Heart left ventricle (tissue), 16 donors: Measurements from ENCODE around the gene CARS2. TPM values are rescaled to one million over a fixed set of nuclear protein-coding genes. Genes with fewer than 3 reads are reported as not detected.

Source experiments
- ATAC-seq, 4 donors: fragments of 200-7000 bp; cut with Tn5 transposase; one replicate each; pipeline ENCODE4 v1.9.1; 2020 to 2022; ENCODE audit warnings: moderate library complexity in 4 of 4, mild to moderate bottlenecking in 3 of 4, moderate number of reproducible peaks in 1 of 4
- DNase-seq, 5 donors: peaks; one replicate each; pipeline ENCODE4 v3.0.0-alpha.2; 2020
- H3K27ac ChIP-seq, 12 donors: fragments of 200-600 bp; sonication (generic) in 4 of 12; one replicate each; pipeline versions ENCODE4 v1.5.0 to v1.8.0; 2016 to 2022; ENCODE audit warnings: mild to moderate bottlenecking in 2 of 12
- H3K27me3 ChIP-seq, 9 donors: fragments of 200-600 bp; sonication (generic) in 2 of 9; one replicate each; pipeline versions ENCODE4 v1.5.1 to v1.8.0; 2016 to 2022; ENCODE audit warnings: mild to moderate bottlenecking in 3 of 9
- H3K36me3 ChIP-seq, 9 donors: fragments of 200-600 bp; sonication (generic) in 2 of 9; one replicate each; pipeline versions ENCODE4 v1.5.0 to v1.8.0; 2018 to 2022; ENCODE audit warnings: mild to moderate bottlenecking in 2 of 9
- H3K4me1 ChIP-seq, 12 donors: fragments of 200-600 bp; sonication (generic) in 4 of 12; one replicate each; pipeline versions ENCODE4 v1.5.0 to v1.8.0; 2016 to 2022; ENCODE audit warnings: mild to moderate bottlenecking in 3 of 12
- H3K4me3 ChIP-seq, 12 donors: fragments of 200-600 bp; sonication (generic) in 4 of 12; one replicate each; pipeline versions ENCODE4 v1.5.0 to v1.8.0; 2017 to 2022; ENCODE audit warnings: mild to moderate bottlenecking in 9 of 12, moderate library complexity in 4 of 12
- H3K9me3 ChIP-seq, 12 donors: fragments of 200-600 bp; sonication (generic) in 4 of 12; one replicate each; pipeline versions ENCODE4 v1.5.0 to v1.8.0; 2016 to 2022; ENCODE audit warnings: mild to moderate bottlenecking in 1 of 12
- CTCF ChIP-seq, 12 donors: fragments of 200-600 bp; sonication (generic) in 4 of 12; IDR thresholded peaks; one replicate each; pipeline versions ENCODE4 v1.5.0 to v1.8.0; 2018 to 2022; ENCODE audit warnings: antibody characterized with exemption in 12 of 12, mild to moderate bottlenecking in 5 of 12
- POLR2A ChIP-seq, 2 donors: fragments of 450-650 bp; IDR thresholded peaks; one replicate each; pipeline ENCODE4 v1.6.1; 2017; ENCODE audit warnings: antibody characterized with exemption in 2 of 2, mild to moderate bottlenecking in 2 of 2, moderate library complexity in 2 of 2
- whole genome bisulfite sequencing, 4 donors: extraction: QIAGEN DNeasy Blood & Tissue Kit in 2 of 4; methylation state at CpG; one replicate each; pipeline versions ENCODE4 v1.1.5 to v1.1.7; 2013 to 2018; 5-methylcytosine and 5-hydroxymethylcytosine counted together
- intact Hi-C, 10 donors: fragments of 100-400 bp; cut with DNase I; formaldehyde crosslinking; loops; one replicate each; pipeline versions ENCODE4 v1.11.1 to v1.14.2; 2022
- long read RNA-seq, 3 donors: library from polyadenylated mRNA; unstranded; transcript quantifications; one replicate each; pipeline ENCODE4 v2.0.0, GENCODE V29; 2020 to 2021
- polyA plus RNA-seq, 2 donors: library from polyadenylated mRNA; stranded (reverse); fragments of 200-250 nt; gene quantifications; one replicate each; pipeline ENCODE4 v1.2.3, GENCODE V29; 2013
- total RNA-seq, 9 donors: library from RNA; depleted of rRNA in 2 of 9; stranded (reverse); fragments of >200 nt in 2 of 9; fragmentation: NEBNext Ultra II Directional in 3 of 9; extraction: Animal tissue kit (Norgen Biotek cat#: 25700) in 3 of 9; gene quantifications; one replicate each; pipeline versions ENCODE4 v1.1.0 to v1.2.4, GENCODE V29; 2016 to 2023
- donor health status: ischemic (EF 13 %, LVEDD 7.1; RV severe dilation, severe dysfunction).
- donor health status: healthy with polysubstance abuse.
- donor health status: DM: no; HTN: yes; CAD: no.
- donor health status: DM: no; HTN: no; CAD: no.
- donor health status: ischemic (EF 25% LVEDD 6.9; RV normal size, moderate dysfunction).
- donor health status: ischemic (EF 25% LVEDD 5.7; RV mildly dilated, moderate dysfunction).
- donor health status: healthy.
- donor health status: DM: yes; HTN: yes; CAD: no.
- donor health status: ischemic (EF 35%, LVEDD 5.7; RV mildly dilated, moderate dysfunction).
- donor health status: nonischemic (EF 11% LVEDD 7.7; RV severe dilation, severe dysfunction).
- donor health status: DM: yes; HTN: yes; CAD: no.
- donor health status: PGD.
- donor health status: ischemic (EF 29% LVEDD 5.4; RV normal size, mild dysfunction).
- donor health status: nonischemic (EF 23%, LVEDD 6.1; RV moderate dilation, normal function).

The CARS2 gene
- total RNA-seq: 10 to 100 TPM; 35.4 to 48.4 (median 43.5) TPM
- 10 to 100 TPM; 72.4 to 78.5 TPM for polyA plus RNA-seq
- long read RNA-seq, donor 1, transcript CARS2-201 (15 exons, 1,879 nt): major isoform, 80 of 104 reads
- long read RNA-seq, donor 1, partial matches to known transcripts: 7 of 104 reads
- long read RNA-seq, donor 1, other reads (novel, unspliced or antisense): 14 of 104 reads
- long read RNA-seq, donor 2, partial matches to known transcripts: 3 of 7 reads
- long read RNA-seq, donor 2, other reads (novel, unspliced or antisense): 4 of 7 reads
- long read RNA-seq, donor 3, transcript CARS2-201 (15 exons, 1,879 nt): major isoform, 66 of 78 reads
- long read RNA-seq, donor 3, partial matches to known transcripts: 4 of 78 reads
- long read RNA-seq, donor 3, other reads (novel, unspliced or antisense): 5 of 78 reads

- intact Hi-C loops: loop anchor here in 6 of 10 donors (1.0 to 10.0 kb wide), 6 partner anchors 9 to 209 kb away; partner anchors contain the start of genes NAXD (in 3 of the 6) and ANKRD10 (in 1 of the 6)
- peak within 1 kb of the TSS; percentile 34 to 92 (median 78) for H3K4me3 ChIP-seq
- 0 to 1% (median 0%) methylated on average over 16 to 80 of the region's 80 CpGs for WGBS, 4 donors
- H3K4me1 ChIP-seq: peaks cover 4 to 35% (median 16%) of the 10 kb centered on the region in 12 donors
- no peaks in the 10 kb centered on the region for H3K9me3 ChIP-seq
- H3K27ac ChIP-seq: peak within 1 kb of the TSS; percentile 59 to 100 (median 82)
- TF ChIP-seq POLR2A (IDR thresholded peaks at IDR 0.05): peak in 1 of 2 donors; percentile 59
- TF ChIP-seq CTCF (IDR thresholded peaks at IDR 0.05): peak in 7 of 12 donors; percentile 12 to 36 (median 23)
- DNase-seq: peak; percentile 94 to 98 (median 96)
- ATAC-seq: peak; percentile 96 to 99 (median 98)
- no peaks in the 10 kb centered on the region for H3K27me3 ChIP-seq
- peaks cover 0 to 29% (median 19%) of the 10 kb centered on the region in 9 donors for H3K36me3 ChIP-seq
Observed at GRCh38 chr13:110705826-110706569, at the start of gene CARS2. Gene CARS2 (minus strand): TSS chr13:110706116. CDS start chr13:110706093, 23 bp downstream.

- ATAC-seq: no peak
Observed at GRCh38 chr13:110748271-110748670, 42.4 kb upstream of the CARS2 start.

GRCh38 chr13:110746438-110746837 lies 40.5 kb upstream of the CARS2 start:
- ATAC-seq: no peak
- 77 to 83% (median 80%) methylated on average over 1 of the region's 1 CpG for WGBS, 4 donors
- intact Hi-C loops: no loop called here
- Histone ChIP-seq H3K4me1 (no peaks in the 10 kb centered on the region), H3K27ac (no peak overlapping the region), H3K9me3 (peaks cover 0 to 17% (median 0%) of the 10 kb centered on the region in 12 donors), H3K4me3 (no peak overlapping the region), H3K27me3 (no peaks in the 10 kb centered on the region), H3K36me3 (no peaks in the 10 kb centered on the region)
- no peak for DNase-seq
- TF ChIP-seq POLR2A (IDR thresholded peaks at IDR 0.05) (no peak), CTCF (IDR thresholded peaks at IDR 0.05) (no peak)

More at GRCh38 chr13:110748271-110748670, 42.4 kb upstream of the CARS2 start:
- 66 to 79% (median 70%) methylated on average over 4 of the region's 4 CpGs for WGBS, 4 donors
- no peak for DNase-seq
- intact Hi-C loops: no loop called here
- Histone ChIP-seq H3K27me3 (no peaks in the 10 kb centered on the region), H3K27ac (no peak overlapping the region), H3K4me3 (no peak overlapping the region), H3K9me3 (peaks cover 0 to 14% (median 0%) of the 10 kb centered on the region in 12 donors), H3K4me1 (no peaks in the 10 kb centered on the region), H3K36me3 (no peaks in the 10 kb centered on the region)
- TF ChIP-seq CTCF (IDR thresholded peaks at IDR 0.05): no peak
- no peak for TF ChIP-seq POLR2A (IDR thresholded peaks at IDR 0.05)

- Histone ChIP-seq H3K27me3 (no peaks in the 10 kb centered on the region), H3K36me3 (no peaks in the 10 kb centered on the region), H3K4me3 (no peak overlapping the region), H3K4me1 (no peaks in the 10 kb centered on the region), H3K27ac (no peak overlapping the region), H3K9me3 (peaks cover 0 to 12% (median 0%) of the 10 kb centered on the region in 12 donors)
- intact Hi-C loops: no loop called here
- WGBS, 4 donors: 67 to 87% (median 72%) methylated on average over 1 of the region's 1 CpG
- TF ChIP-seq CTCF (IDR thresholded peaks at IDR 0.05) (no peak), POLR2A (IDR thresholded peaks at IDR 0.05) (no peak)
- no peak for DNase-seq
- no peak for ATAC-seq
Observed at GRCh38 chr13:110743687-110744086, 37.8 kb upstream of the CARS2 start.
